Measurements from ENCODE around the gene LGALS14. TPM values are rescaled to one million over a fixed set of nuclear protein-coding genes. Genes with fewer than 3 reads are reported as not detected.
A peak's percentile ranks its signal among the peaks of the same experiment; 100 is the strongest.
"Not testable (repeated sequence)": the region's sequence is repeated elsewhere in the genome, so short reads cannot be mapped to it uniquely, and the experiment has no call there.

The LGALS14 gene
- total and polyA plus RNA-seq, 2 donors: 0.14 to 2.0 TPM

GRCh38 chr19:39673862-39674261 is 30.4 kb upstream of the LGALS14 start:
- H3K9me3 ChIP-seq (ENCODE audit: control insufficient read depth in 2 of 2, insufficient read depth in 1 of 2, low read length in 1 of 2); H3K27me3 ChIP-seq (ENCODE audit: control insufficient read depth in 2 of 2, insufficient read depth in 1 of 2, low read length in 1 of 2); H3K4me1 ChIP-seq (ENCODE audit: control insufficient read depth in 2 of 2, insufficient read depth in 2 of 2, low read length in 2 of 2); H3K27ac ChIP-seq (ENCODE audit: low read depth in 1 of 2, low read length in 1 of 2); DNase-seq (ENCODE audit: low read depth in 6 of 9, low spot score in 9 of 9); H3K36me3 ChIP-seq (ENCODE audit: control insufficient read depth in 2 of 2, insufficient read depth in 2 of 2, low read length in 1 of 2); H3K4me3 ChIP-seq (ENCODE audit: low read length in 2 of 2): not testable (repeated sequence)
- WGBS: 56% methylated on average over 1 of the region's 1 CpG

DNA sequence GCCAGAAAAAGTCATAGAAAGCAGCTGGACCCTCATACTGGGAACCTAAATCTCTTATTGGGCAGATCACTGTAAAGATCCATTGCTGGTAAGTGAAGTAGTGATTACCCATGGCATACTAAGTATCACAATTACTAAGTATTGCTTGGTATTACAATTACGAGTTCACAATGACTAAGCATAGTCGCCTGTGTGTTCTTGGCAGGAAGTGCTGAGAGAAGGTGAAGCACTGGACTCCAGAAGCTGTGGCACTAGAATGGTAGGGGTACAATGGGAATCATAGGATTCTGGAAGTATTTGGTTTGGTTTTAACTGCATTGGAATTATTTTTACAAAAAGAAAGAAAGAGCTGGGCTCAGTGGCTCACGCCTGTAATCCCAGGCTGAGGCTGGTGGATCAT is 28.3 kb upstream of the LGALS14 start:
- H3K4me1 ChIP-seq (ENCODE audit: control insufficient read depth in 2 of 2, insufficient read depth in 2 of 2, low read length in 2 of 2): no peaks in the 10 kb centered on the region
- no peaks in the 10 kb centered on the region for H3K9me3 ChIP-seq (ENCODE audit: control insufficient read depth in 2 of 2, insufficient read depth in 1 of 2, low read length in 1 of 2)
- H3K27me3 ChIP-seq (ENCODE audit: control insufficient read depth in 2 of 2, insufficient read depth in 1 of 2, low read length in 1 of 2): no peaks in the 10 kb centered on the region
- no peaks in the 10 kb centered on the region for H3K36me3 ChIP-seq (ENCODE audit: control insufficient read depth in 2 of 2, insufficient read depth in 2 of 2, low read length in 1 of 2)
- no peak overlapping the region for H3K4me3 ChIP-seq (ENCODE audit: low read length in 2 of 2)
- DNase-seq (ENCODE audit: low read depth in 6 of 9, low spot score in 9 of 9): no peak
- 33% methylated on average over 3 of the region's 3 CpGs for WGBS
- H3K27ac ChIP-seq (ENCODE audit: low read depth in 1 of 2, low read length in 1 of 2): no peak overlapping the region

GRCh38 chr19:39677961-39678889 is 26.1 kb upstream of the LGALS14 start:
- H3K27me3 ChIP-seq (ENCODE audit: control insufficient read depth in 2 of 2, insufficient read depth in 1 of 2, low read length in 1 of 2): no peaks in the 10 kb centered on the region
- no peaks in the 10 kb centered on the region for H3K36me3 ChIP-seq (ENCODE audit: control insufficient read depth in 2 of 2, insufficient read depth in 2 of 2, low read length in 1 of 2)
- 78% methylated on average over 10 of the region's 10 CpGs for WGBS
- no peak overlapping the region for H3K4me3 ChIP-seq (ENCODE audit: low read length in 2 of 2)
- H3K4me1 ChIP-seq (ENCODE audit: control insufficient read depth in 2 of 2, insufficient read depth in 2 of 2, low read length in 2 of 2): no peaks in the 10 kb centered on the region
- no peak overlapping the region for H3K27ac ChIP-seq (ENCODE audit: low read depth in 1 of 2, low read length in 1 of 2)
- no peaks in the 10 kb centered on the region for H3K9me3 ChIP-seq (ENCODE audit: control insufficient read depth in 2 of 2, insufficient read depth in 1 of 2, low read length in 1 of 2)
- peak in 1 of 9 donors; percentile 1 for DNase-seq (ENCODE audit: low read depth in 6 of 9, low spot score in 9 of 9)

GRCh38 chr19:39679056-39679790 is 25.1 kb upstream of the LGALS14 start:
- Histone ChIP-seq H3K27me3 (ENCODE audit: control insufficient read depth in 2 of 2, insufficient read depth in 1 of 2, low read length in 1 of 2) (no peaks in the 10 kb centered on the region), H3K4me1 (ENCODE audit: control insufficient read depth in 2 of 2, insufficient read depth in 2 of 2, low read length in 2 of 2) (no peaks in the 10 kb centered on the region), H3K9me3 (ENCODE audit: control insufficient read depth in 2 of 2, insufficient read depth in 1 of 2, low read length in 1 of 2) (no peaks in the 10 kb centered on the region), H3K36me3 (ENCODE audit: control insufficient read depth in 2 of 2, insufficient read depth in 2 of 2, low read length in 1 of 2) (no peaks in the 10 kb centered on the region), H3K4me3 (ENCODE audit: low read length in 2 of 2) (no peak overlapping the region), H3K27ac (ENCODE audit: low read depth in 1 of 2, low read length in 1 of 2) (no peak overlapping the region)
- 79% methylated on average over 10 of the region's 10 CpGs for WGBS
- no peak for DNase-seq (ENCODE audit: low read depth in 6 of 9, low spot score in 9 of 9)

DNA sequence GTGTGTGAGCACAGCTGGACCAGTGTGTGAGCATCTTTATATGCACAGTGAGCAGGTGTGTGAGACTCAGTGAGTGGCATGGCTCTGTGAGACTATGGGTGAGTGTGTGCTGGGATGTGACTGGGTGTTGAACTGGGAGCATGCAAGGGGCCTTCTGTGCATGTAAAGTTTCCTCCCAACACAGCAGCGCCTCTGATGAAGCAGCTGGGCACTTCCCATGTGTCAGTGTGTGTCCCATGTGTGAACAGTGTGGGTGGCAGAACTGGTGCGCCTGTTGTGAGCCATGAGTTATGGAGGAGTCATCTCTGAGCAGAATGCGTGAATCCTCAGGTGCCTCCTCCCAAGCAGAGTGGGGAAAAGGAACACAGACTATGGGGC is 24.5 kb upstream of the LGALS14 start:
- WGBS: 97% methylated on average over 3 of the region's 3 CpGs
- H3K27me3 ChIP-seq (ENCODE audit: control insufficient read depth in 2 of 2, insufficient read depth in 1 of 2, low read length in 1 of 2): no peaks in the 10 kb centered on the region
- H3K9me3 ChIP-seq (ENCODE audit: control insufficient read depth in 2 of 2, insufficient read depth in 1 of 2, low read length in 1 of 2): no peaks in the 10 kb centered on the region
- DNase-seq (ENCODE audit: low read depth in 6 of 9, low spot score in 9 of 9): no peak
- H3K4me3 ChIP-seq (ENCODE audit: low read length in 2 of 2): no peak overlapping the region
- H3K36me3 ChIP-seq (ENCODE audit: control insufficient read depth in 2 of 2, insufficient read depth in 2 of 2, low read length in 1 of 2): no peaks in the 10 kb centered on the region
- H3K4me1 ChIP-seq (ENCODE audit: control insufficient read depth in 2 of 2, insufficient read depth in 2 of 2, low read length in 2 of 2): no peaks in the 10 kb centered on the region
- no peak overlapping the region for H3K27ac ChIP-seq (ENCODE audit: low read depth in 1 of 2, low read length in 1 of 2)

GRCh38 chr19:39680593-39680992 is 23.7 kb upstream of the LGALS14 start:
- no peaks in the 10 kb centered on the region for H3K4me1 ChIP-seq (ENCODE audit: control insufficient read depth in 2 of 2, insufficient read depth in 2 of 2, low read length in 2 of 2)
- no peak overlapping the region for H3K4me3 ChIP-seq (ENCODE audit: low read length in 2 of 2)
- H3K36me3 ChIP-seq (ENCODE audit: control insufficient read depth in 2 of 2, insufficient read depth in 2 of 2, low read length in 1 of 2): no peaks in the 10 kb centered on the region
- no peaks in the 10 kb centered on the region for H3K27me3 ChIP-seq (ENCODE audit: control insufficient read depth in 2 of 2, insufficient read depth in 1 of 2, low read length in 1 of 2)
- WGBS: 91% methylated on average over 3 of the region's 3 CpGs
- no peak overlapping the region for H3K27ac ChIP-seq (ENCODE audit: low read depth in 1 of 2, low read length in 1 of 2)
- no peaks in the 10 kb centered on the region for H3K9me3 ChIP-seq (ENCODE audit: control insufficient read depth in 2 of 2, insufficient read depth in 1 of 2, low read length in 1 of 2)
- DNase-seq (ENCODE audit: low read depth in 6 of 9, low spot score in 9 of 9): no peak

DNA sequence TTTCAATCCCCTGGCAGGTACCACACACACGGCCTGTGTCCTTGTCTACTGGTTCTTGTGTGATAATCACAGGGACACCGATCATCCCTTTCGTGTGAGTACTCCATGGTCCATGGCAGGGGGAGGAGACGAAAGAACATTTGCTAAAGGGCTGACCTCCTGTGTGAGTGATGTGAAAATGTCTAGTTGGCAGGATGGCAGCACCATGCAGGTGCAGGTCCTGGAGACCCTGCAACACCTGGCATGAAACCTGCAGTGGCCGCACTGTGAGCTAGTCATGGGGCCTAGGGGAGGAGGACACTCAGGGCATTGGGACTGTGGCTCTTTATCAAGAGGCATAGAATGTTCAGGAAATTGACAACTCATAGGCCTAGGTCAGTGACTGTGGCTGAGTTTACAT is 22.9 kb upstream of the LGALS14 start:
- Histone ChIP-seq H3K4me3 (ENCODE audit: low read length in 2 of 2) (no peak overlapping the region), H3K36me3 (ENCODE audit: control insufficient read depth in 2 of 2, insufficient read depth in 2 of 2, low read length in 1 of 2) (no peaks in the 10 kb centered on the region), H3K27me3 (ENCODE audit: control insufficient read depth in 2 of 2, insufficient read depth in 1 of 2, low read length in 1 of 2) (no peaks in the 10 kb centered on the region), H3K27ac (ENCODE audit: low read depth in 1 of 2, low read length in 1 of 2) (no peak overlapping the region), H3K4me1 (ENCODE audit: control insufficient read depth in 2 of 2, insufficient read depth in 2 of 2, low read length in 2 of 2) (no peaks in the 10 kb centered on the region), H3K9me3 (ENCODE audit: control insufficient read depth in 2 of 2, insufficient read depth in 1 of 2, low read length in 1 of 2) (no peaks in the 10 kb centered on the region)
- no peak for DNase-seq (ENCODE audit: low read depth in 6 of 9, low spot score in 9 of 9)
- WGBS: 95% methylated on average over 5 of the region's 5 CpGs

GRCh38 chr19:39684267-39684666 is 20.0 kb upstream of the LGALS14 start:
- DNase-seq (ENCODE audit: low read depth in 6 of 9, low spot score in 9 of 9): no peak
- Histone ChIP-seq H3K36me3 (ENCODE audit: control insufficient read depth in 2 of 2, insufficient read depth in 2 of 2, low read length in 1 of 2) (no peaks in the 10 kb centered on the region), H3K27ac (ENCODE audit: low read depth in 1 of 2, low read length in 1 of 2) (no peak overlapping the region), H3K27me3 (ENCODE audit: control insufficient read depth in 2 of 2, insufficient read depth in 1 of 2, low read length in 1 of 2) (no peaks in the 10 kb centered on the region), H3K4me3 (ENCODE audit: low read length in 2 of 2) (no peak overlapping the region), H3K4me1 (ENCODE audit: control insufficient read depth in 2 of 2, insufficient read depth in 2 of 2, low read length in 2 of 2) (no peaks in the 10 kb centered on the region), H3K9me3 (ENCODE audit: control insufficient read depth in 2 of 2, insufficient read depth in 1 of 2, low read length in 1 of 2) (no peaks in the 10 kb centered on the region)
- 86% methylated on average over 5 of the region's 5 CpGs for WGBS

- 80% methylated on average over 3 of the region's 3 CpGs for WGBS
- no peaks in the 10 kb centered on the region for H3K27me3 ChIP-seq (ENCODE audit: control insufficient read depth in 2 of 2, insufficient read depth in 1 of 2, low read length in 1 of 2)
These were observed 17.5 kb upstream of the LGALS14 start for GRCh38 chr19:39686739-39687138.

More at GRCh38 chr19:39686739-39687138, 17.5 kb upstream of the LGALS14 start:
- Histone ChIP-seq H3K4me1 (ENCODE audit: control insufficient read depth in 2 of 2, insufficient read depth in 2 of 2, low read length in 2 of 2) (no peaks in the 10 kb centered on the region), H3K4me3 (ENCODE audit: low read length in 2 of 2) (no peak overlapping the region), H3K36me3 (ENCODE audit: control insufficient read depth in 2 of 2, insufficient read depth in 2 of 2, low read length in 1 of 2) (no peaks in the 10 kb centered on the region), H3K9me3 (ENCODE audit: control insufficient read depth in 2 of 2, insufficient read depth in 1 of 2, low read length in 1 of 2) (no peaks in the 10 kb centered on the region), H3K27ac (ENCODE audit: low read depth in 1 of 2, low read length in 1 of 2) (no peak overlapping the region)
- no peak for DNase-seq (ENCODE audit: low read depth in 6 of 9, low spot score in 9 of 9)
